ENCODE data around the gene EXOC4.

Gene EXOC4

GRCh38 chr7:133529861-133530260 is 277.0 kb downstream of the EXOC4 start (continued):
- TF ChIP-seq GLI4 (tag by site-specific recombination; IDR thresholded peaks at IDR 0.05) (no peak), ZSCAN16 (tag by site-specific recombination; IDR thresholded peaks at IDR 0.05) (no peak), ZNF623 (tag by site-specific recombination; IDR thresholded peaks at IDR 0.05) (no peak), ZNF510 (tag by site-specific recombination; IDR thresholded peaks at IDR 0.05; ENCODE audit: insufficient replicate concordance) (no peak), KLF9 (tag by site-specific recombination; IDR thresholded peaks at IDR 0.05; ENCODE audit: low read depth) (no peak), ZNF560 (tag by site-specific recombination; IDR thresholded peaks at IDR 0.05; ENCODE audit: borderline replicate concordance) (no peak), PRDM6 (tag by site-specific recombination; IDR thresholded peaks at IDR 0.05) (no peak), ZNF48 (tag by site-specific recombination; IDR thresholded peaks at IDR 0.05) (no peak)

- no peak overlapping the region for H3K27ac ChIP-seq (ENCODE audit: extremely low read depth, low read depth, low read length)
- POLR2A ChIA-PET: no interaction called here
- CTCF ChIA-PET: interaction anchor here (0.6 kb wide), 1 partner anchor 73 kb away, joined by 3 read pairs; no protein-coding TSS in a partner anchor
- no peaks in the 10 kb centered on the region for H3K9me3 ChIP-seq (ENCODE audit: control insufficient read depth, insufficient read depth, low read depth, low read length)
- no peaks in the 10 kb centered on the region for H3K36me3 ChIP-seq (ENCODE audit: control insufficient read depth in 2 of 2, insufficient read depth in 1 of 2, low read length in 2 of 2)
- H3K4me3 ChIP-seq (ENCODE audit: low read depth, low read length): no peak overlapping the region
- H3K4me1 ChIP-seq (ENCODE audit: control insufficient read depth, insufficient read depth, low read length): no peaks in the 10 kb centered on the region
- TF ChIP-seq ZSCAN5A (tag by site-specific recombination; IDR thresholded peaks at IDR 0.05) (no peak), OSR2 (tag by site-specific recombination; IDR thresholded peaks at IDR 0.05) (0 out of 2 replicates have a peak, but pooled peaks have one; percentile 18), ZNF843 (tag by site-specific recombination; IDR thresholded peaks at IDR 0.05) (peak; percentile 65; the same call in 1 of the 2 replicates), ZNF747 (tag by site-specific recombination; IDR thresholded peaks at IDR 0.05) (no peak), ZNF140 (tag by site-specific recombination; IDR thresholded peaks at IDR 0.05) (no peak), BCL11B (tag by site-specific recombination; IDR thresholded peaks at IDR 0.05; ENCODE audit: low read depth) (no peak), ZNF18 (tag by site-specific recombination; IDR thresholded peaks at IDR 0.05) (no peak), ZNF362 (tag by site-specific recombination; IDR thresholded peaks at IDR 0.05) (peak; percentile 77), ZNF10 (tag by site-specific recombination; IDR thresholded peaks at IDR 0.05) (peak; percentile 25; the same call in 1 of the 2 replicates), GLI2 (tag by site-specific recombination; IDR thresholded peaks at IDR 0.05; ENCODE audit: borderline replicate concordance, low read depth) (no peak), ZNF501 (tag by site-specific recombination; IDR thresholded peaks at IDR 0.05) (no peak; the same call in 1 of the 2 replicates), ZBTB6 (tag by site-specific recombination; IDR thresholded peaks at IDR 0.05) (peak; percentile 40; the same call in 1 of the 2 replicates), ZNF529 (tag by site-specific recombination; IDR thresholded peaks at IDR 0.05; ENCODE audit: insufficient replicate concordance) (no peak), ZNF555 (tag by site-specific recombination; conservative IDR thresholded peaks at IDR 0.05) (no peak), ZNF341 (tag by site-specific recombination; IDR thresholded peaks at IDR 0.05; ENCODE audit: low read depth) (no peak), ZNF514 (tag by site-specific recombination; IDR thresholded peaks at IDR 0.05) (no peak), PRDM1 (tag by site-specific recombination; IDR thresholded peaks at IDR 0.05) (peak; percentile 65; the same call in 1 of the 2 replicates), ZNF426 (tag by site-specific recombination; IDR thresholded peaks at IDR 0.05) (no peak), ZBTB44 (tag by site-specific recombination; IDR thresholded peaks at IDR 0.05) (peak; percentile 60; the same call in 1 of the 2 replicates), ZNF704 (tag by site-specific recombination; IDR thresholded peaks at IDR 0.05) (no peak)
Observed at GRCh38 chr7:133530682-133531081, 277.8 kb downstream of the EXOC4 start.
